H1 (cell line): ENCODE measurements around the gene ADK. TPM values are rescaled to one million over a fixed set of nuclear protein-coding genes. Genes with fewer than 3 reads are reported as not detected.

ENCODE experiments used
- CHD1 ChIP-seq: IDR thresholded peaks from 2 replicates; pipeline ENCODE4 v1.6.1; 2012; ENCODE audit warnings: low read depth, low read length, improper control_type of control experiment
- RFX5 ChIP-seq: IDR thresholded peaks from 2 replicates; pipeline ENCODE4 v1.6.1; 2011; ENCODE audit warnings: low read depth, low read length, improper control_type of control experiment, borderline replicate concordance
- SIN3A ChIP-seq, 2 experiments: IDR thresholded peaks in 1 of 2; conservative IDR thresholded peaks in 1 of 2; 2 replicates each; pipeline ENCODE4 v1.6.1; 2011 to 2012; ENCODE audit warnings: low read length in 2 of 2, improper control_type of control experiment in 1 of 2, low read depth in 1 of 2, mild to moderate bottlenecking in 1 of 2
- TAF7 ChIP-seq: optimal IDR thresholded peaks from 2 replicates; pipeline ENCODE3; 2011; ENCODE audit warnings: low read depth, mild to moderate bottlenecking, inconsistent platforms, low read length, moderate library complexity, borderline replicate concordance
- TBP ChIP-seq: IDR thresholded peaks from 2 replicates; pipeline ENCODE4 v1.6.1; 2011; ENCODE audit warnings: low read depth, low read length, improper control_type of control experiment
- TCF12 ChIP-seq: IDR thresholded peaks from 2 replicates; pipeline ENCODE4 v1.6.1; 2011; ENCODE audit warnings: low read depth, mild to moderate bottlenecking, low read length
- polyA plus RNA-seq, 7 experiments: library from polyadenylated mRNA; depleted of rRNA in 3 of 7; stranded (reverse) in 5 of 7; unstranded in 2 of 7; fragments of >200 nt in 5 of 7; fragments of 200-250 nt in 2 of 7; gene quantifications; 1 replicate in 5 of 7; 2 replicates in 1 of 7; 4 replicates in 1 of 7; pipeline versions ENCODE4 v1.2.1 to v1.2.3, GENCODE V29; 2011 to 2013; ENCODE audit warnings: missing spikeins in 2 of 7, mixed read lengths in 2 of 7
- total RNA-seq: library from RNA; stranded (reverse); fragmentation: NEBNext Ultra II Directional; extraction: Animal tissue kit (Norgen Biotek cat#: 25700); gene quantifications from 2 replicates; pipeline ENCODE4 v1.2.1, GENCODE V29; 2021
- TF ChIP-seq, protein P1 (sequence below): fragments of 300-600 bp; sonication (generic); IDR thresholded peaks from 2 replicates; pipeline ENCODE4 v1.7.1; 2012; ENCODE audit warnings: low read length, moderate library complexity, mild to moderate bottlenecking, inconsistent platforms; ENCODE audit not compliant: insufficient replicate concordance
- TF ChIP-seq, protein P2 (sequence below): IDR thresholded peaks from 2 replicates; pipeline ENCODE4 v1.6.1; 2012; ENCODE audit warnings: low read length, inconsistent platforms

ADK gene
- total and polyA plus RNA-seq, 2 of the 8 experiments (the other 6 are each of a cell fraction or from before 2014, with no cell fraction given) = 12.3 to 42.4 TPM

DNA sequence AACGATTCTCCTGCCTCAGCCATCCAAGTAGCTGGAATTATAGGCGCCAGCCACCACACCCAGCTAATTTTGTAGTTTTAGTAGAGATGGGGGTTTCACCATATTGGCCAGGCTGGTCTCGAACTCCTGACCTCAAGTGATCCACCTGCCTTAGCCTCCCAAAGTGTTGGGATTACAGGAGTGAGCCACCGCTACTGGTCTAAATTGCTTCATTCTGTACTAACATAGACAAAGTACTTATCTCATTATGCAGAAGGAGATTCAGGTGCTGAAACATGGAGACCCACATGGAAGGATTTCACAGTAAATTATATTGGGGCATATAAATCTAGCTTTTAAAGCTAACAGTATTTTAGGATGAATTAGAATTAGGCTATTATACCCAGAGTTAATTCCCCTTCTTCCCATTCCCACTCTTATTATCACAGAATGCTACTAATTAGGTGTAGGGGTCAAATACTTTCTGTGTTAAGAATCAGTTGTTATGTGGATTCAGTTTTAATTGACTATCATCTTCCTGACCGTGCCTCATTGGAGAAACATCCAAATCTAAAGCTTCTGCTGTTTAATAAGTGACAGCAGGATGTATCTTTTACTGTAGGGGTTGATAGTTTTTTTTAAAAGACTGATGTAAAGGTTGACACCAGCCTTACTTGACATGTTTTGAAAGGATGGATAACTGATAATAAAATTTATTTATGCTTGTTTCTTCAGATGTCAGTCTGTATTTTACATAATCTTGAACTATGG lies 27.2 kb downstream of the ADK start (continued):
- TF ChIP-seq, protein P1, sequence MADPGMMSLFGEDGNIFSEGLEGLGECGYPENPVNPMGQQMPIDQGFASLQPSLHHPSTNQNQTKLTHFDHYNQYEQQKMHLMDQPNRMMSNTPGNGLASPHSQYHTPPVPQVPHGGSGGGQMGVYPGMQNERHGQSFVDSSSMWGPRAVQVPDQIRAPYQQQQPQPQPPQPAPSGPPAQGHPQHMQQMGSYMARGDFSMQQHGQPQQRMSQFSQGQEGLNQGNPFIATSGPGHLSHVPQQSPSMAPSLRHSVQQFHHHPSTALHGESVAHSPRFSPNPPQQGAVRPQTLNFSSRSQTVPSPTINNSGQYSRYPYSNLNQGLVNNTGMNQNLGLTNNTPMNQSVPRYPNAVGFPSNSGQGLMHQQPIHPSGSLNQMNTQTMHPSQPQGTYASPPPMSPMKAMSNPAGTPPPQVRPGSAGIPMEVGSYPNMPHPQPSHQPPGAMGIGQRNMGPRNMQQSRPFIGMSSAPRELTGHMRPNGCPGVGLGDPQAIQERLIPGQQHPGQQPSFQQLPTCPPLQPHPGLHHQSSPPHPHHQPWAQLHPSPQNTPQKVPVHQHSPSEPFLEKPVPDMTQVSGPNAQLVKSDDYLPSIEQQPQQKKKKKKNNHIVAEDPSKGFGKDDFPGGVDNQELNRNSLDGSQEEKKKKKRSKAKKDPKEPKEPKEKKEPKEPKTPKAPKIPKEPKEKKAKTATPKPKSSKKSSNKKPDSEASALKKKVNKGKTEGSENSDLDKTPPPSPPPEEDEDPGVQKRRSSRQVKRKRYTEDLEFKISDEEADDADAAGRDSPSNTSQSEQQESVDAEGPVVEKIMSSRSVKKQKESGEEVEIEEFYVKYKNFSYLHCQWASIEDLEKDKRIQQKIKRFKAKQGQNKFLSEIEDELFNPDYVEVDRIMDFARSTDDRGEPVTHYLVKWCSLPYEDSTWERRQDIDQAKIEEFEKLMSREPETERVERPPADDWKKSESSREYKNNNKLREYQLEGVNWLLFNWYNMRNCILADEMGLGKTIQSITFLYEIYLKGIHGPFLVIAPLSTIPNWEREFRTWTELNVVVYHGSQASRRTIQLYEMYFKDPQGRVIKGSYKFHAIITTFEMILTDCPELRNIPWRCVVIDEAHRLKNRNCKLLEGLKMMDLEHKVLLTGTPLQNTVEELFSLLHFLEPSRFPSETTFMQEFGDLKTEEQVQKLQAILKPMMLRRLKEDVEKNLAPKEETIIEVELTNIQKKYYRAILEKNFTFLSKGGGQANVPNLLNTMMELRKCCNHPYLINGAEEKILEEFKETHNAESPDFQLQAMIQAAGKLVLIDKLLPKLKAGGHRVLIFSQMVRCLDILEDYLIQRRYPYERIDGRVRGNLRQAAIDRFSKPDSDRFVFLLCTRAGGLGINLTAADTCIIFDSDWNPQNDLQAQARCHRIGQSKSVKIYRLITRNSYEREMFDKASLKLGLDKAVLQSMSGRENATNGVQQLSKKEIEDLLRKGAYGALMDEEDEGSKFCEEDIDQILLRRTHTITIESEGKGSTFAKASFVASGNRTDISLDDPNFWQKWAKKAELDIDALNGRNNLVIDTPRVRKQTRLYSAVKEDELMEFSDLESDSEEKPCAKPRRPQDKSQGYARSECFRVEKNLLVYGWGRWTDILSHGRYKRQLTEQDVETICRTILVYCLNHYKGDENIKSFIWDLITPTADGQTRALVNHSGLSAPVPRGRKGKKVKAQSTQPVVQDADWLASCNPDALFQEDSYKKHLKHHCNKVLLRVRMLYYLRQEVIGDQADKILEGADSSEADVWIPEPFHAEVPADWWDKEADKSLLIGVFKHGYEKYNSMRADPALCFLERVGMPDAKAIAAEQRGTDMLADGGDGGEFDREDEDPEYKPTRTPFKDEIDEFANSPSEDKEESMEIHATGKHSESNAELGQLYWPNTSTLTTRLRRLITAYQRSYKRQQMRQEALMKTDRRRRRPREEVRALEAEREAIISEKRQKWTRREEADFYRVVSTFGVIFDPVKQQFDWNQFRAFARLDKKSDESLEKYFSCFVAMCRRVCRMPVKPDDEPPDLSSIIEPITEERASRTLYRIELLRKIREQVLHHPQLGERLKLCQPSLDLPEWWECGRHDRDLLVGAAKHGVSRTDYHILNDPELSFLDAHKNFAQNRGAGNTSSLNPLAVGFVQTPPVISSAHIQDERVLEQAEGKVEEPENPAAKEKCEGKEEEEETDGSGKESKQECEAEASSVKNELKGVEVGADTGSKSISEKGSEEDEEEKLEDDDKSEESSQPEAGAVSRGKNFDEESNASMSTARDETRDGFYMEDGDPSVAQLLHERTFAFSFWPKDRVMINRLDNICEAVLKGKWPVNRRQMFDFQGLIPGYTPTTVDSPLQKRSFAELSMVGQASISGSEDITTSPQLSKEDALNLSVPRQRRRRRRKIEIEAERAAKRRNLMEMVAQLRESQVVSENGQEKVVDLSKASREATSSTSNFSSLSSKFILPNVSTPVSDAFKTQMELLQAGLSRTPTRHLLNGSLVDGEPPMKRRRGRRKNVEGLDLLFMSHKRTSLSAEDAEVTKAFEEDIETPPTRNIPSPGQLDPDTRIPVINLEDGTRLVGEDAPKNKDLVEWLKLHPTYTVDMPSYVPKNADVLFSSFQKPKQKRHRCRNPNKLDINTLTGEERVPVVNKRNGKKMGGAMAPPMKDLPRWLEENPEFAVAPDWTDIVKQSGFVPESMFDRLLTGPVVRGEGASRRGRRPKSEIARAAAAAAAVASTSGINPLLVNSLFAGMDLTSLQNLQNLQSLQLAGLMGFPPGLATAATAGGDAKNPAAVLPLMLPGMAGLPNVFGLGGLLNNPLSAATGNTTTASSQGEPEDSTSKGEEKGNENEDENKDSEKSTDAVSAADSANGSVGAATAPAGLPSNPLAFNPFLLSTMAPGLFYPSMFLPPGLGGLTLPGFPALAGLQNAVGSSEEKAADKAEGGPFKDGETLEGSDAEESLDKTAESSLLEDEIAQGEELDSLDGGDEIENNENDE = no peak
- no peak for TF ChIP-seq TBP
- TF ChIP-seq TCF12 = no peak
- no peak for TF ChIP-seq RFX5
- TF ChIP-seq SIN3A (conservative IDR thresholded peaks at IDR 0.05 in 1 of 2, IDR thresholded peaks at IDR 0.05 in 1 of 2; ENCODE audit: low read depth in 1 of 2, low read length in 2 of 2) = no peak
- TF ChIP-seq, protein P2, sequence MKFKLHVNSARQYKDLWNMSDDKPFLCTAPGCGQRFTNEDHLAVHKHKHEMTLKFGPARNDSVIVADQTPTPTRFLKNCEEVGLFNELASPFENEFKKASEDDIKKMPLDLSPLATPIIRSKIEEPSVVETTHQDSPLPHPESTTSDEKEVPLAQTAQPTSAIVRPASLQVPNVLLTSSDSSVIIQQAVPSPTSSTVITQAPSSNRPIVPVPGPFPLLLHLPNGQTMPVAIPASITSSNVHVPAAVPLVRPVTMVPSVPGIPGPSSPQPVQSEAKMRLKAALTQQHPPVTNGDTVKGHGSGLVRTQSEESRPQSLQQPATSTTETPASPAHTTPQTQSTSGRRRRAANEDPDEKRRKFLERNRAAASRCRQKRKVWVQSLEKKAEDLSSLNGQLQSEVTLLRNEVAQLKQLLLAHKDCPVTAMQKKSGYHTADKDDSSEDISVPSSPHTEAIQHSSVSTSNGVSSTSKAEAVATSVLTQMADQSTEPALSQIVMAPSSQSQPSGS = no peak
- TF ChIP-seq CHD1 = no peak
- TF ChIP-seq TAF7 = no peak
